HCT116 (cell line): Measurements from ENCODE around the gene PCDHGB3.
"Not testable (repeated sequence)": the region's sequence is repeated elsewhere in the genome, so short reads cannot be mapped to it uniquely, and the experiment has no call there.

Experiments
- CTCF ChIP-seq, 3 experiments: fragments of 200-600 bp in 1 of 3; sonication (generic) in 1 of 3; IDR thresholded peaks in 2 of 3; conservative IDR thresholded peaks in 1 of 3; 2 replicates each; pipeline ENCODE4 v1.5.1; 2012 to 2017; ENCODE audit warnings: low read depth in 2 of 3, low read length in 2 of 3, antibody characterized with exemption in 1 of 3, borderline replicate concordance in 1 of 3, control low read depth in 1 of 3, mild to moderate bottlenecking in 1 of 3, mixed read lengths in 1 of 3, mixed run types in 1 of 3, moderate library complexity in 1 of 3; ENCODE audit not compliant: insufficient read depth in 1 of 3
- ELF1 ChIP-seq: IDR thresholded peaks from 2 replicates; pipeline ENCODE4 v1.6.1; 2012; ENCODE audit warnings: low read depth, borderline replicate concordance
- EZH2 ChIP-seq: fragments of 200-600 bp; sonication (generic); IDR thresholded peaks from 2 replicates; pipeline ENCODE4 v1.6.1; 2017; ENCODE audit warnings: antibody characterized with exemption, mixed run types
- JUND ChIP-seq: IDR thresholded peaks from 2 replicates; pipeline ENCODE4 v1.6.1; 2012
- POLR2A ChIP-seq: IDR thresholded peaks from 2 replicates; pipeline ENCODE4 v1.7.0; 2011; ENCODE audit warnings: borderline replicate concordance; ENCODE audit not compliant: insufficient read depth, insufficient read length; ENCODE audit errors: extremely low read depth
- POLR2AphosphoS5 ChIP-seq: IDR thresholded peaks from 2 replicates; pipeline ENCODE4 v1.6.1; 2011; ENCODE audit warnings: mild to moderate bottlenecking, low read depth, low read length, moderate library complexity
- SIN3A ChIP-seq: IDR thresholded peaks from 2 replicates; pipeline ENCODE4 v1.6.1; 2012; ENCODE audit warnings: low read depth
- ZBTB33 ChIP-seq: IDR thresholded peaks from 2 replicates; pipeline ENCODE4 v1.6.1; 2011; ENCODE audit warnings: mild to moderate bottlenecking, low read length, moderate library complexity; ENCODE audit not compliant: insufficient replicate concordance; ENCODE audit errors: extremely low read depth
- ZNF274 ChIP-seq: fragments of 200-500 bp; sonication (Bioruptor generic); IDR thresholded peaks from 2 replicates; pipeline ENCODE4 v1.6.1; 2014; ENCODE audit warnings: mild to moderate bottlenecking, low read depth, low read length, inconsistent platforms
- TF ChIP-seq, protein P1 (sequence below): IDR thresholded peaks from 2 replicates; pipeline ENCODE4 v1.6.1; 2012

DNA sequence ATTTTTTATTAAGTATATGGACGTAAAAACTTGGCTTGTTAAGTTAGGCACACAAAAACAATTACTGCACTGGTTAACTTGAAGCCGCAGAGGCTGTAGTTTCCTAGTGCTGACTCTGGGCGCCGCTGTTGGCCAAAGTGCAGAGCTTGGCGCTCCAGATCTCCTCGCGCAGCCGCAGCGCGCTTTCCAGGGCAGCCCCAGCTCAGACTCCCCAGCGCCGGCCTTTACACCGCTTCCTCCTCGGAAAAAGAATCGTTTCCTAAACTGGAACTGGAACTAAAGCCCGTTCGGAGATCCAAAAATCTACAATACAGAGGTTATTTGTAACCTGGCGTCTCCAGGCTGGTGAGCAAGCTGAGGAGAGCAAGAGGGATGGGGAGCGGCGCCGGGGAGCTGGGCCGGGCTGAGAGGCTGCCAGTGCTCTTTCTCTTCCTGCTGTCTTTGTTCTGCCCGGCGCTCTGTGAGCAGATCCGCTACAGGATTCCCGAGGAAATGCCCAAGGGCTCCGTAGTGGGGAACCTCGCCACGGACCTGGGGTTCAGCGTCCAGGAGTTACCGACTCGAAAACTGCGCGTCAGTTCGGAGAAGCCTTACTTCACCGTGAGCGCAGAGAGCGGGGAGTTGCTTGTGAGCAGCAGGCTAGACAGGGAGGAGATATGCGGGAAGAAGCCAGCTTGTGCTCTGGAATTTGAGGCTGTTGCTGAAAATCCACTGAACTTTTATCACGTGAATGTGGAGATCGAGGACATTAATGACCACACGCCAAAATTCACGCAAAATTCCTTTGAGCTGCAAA is 27.9 kb downstream of the PCDHGB3 start, which contains the start of gene PCDHGB5:
- not testable (repeated sequence) for TF ChIP-seq CTCF (IDR thresholded peaks at IDR 0.05 in 2 of 3, conservative IDR thresholded peaks at IDR 0.05 in 1 of 3; ENCODE audit: borderline replicate concordance in 1 of 3, insufficient read depth in 1 of 3, low read depth in 2 of 3, low read length in 2 of 3); SIN3A; ZNF274; POLR2A; POLR2AphosphoS5; EZH2; ELF1; ZBTB33; JUND
- TF ChIP-seq, protein P1, sequence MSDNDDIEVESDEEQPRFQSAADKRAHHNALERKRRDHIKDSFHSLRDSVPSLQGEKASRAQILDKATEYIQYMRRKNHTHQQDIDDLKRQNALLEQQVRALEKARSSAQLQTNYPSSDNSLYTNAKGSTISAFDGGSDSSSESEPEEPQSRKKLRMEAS: not testable (repeated sequence)
